Measurements from ENCODE around the gene TMEM92. TPM values are rescaled to one million over a fixed set of nuclear protein-coding genes. Genes with fewer than 3 reads are reported as not detected.
A peak's percentile ranks its signal among the peaks of the same experiment; 100 is the strongest.

Gene TMEM92
- total and polyA plus RNA-seq, 2 donors from 2014 or later: 2.4 TPM; not detected in 1

- Histone ChIP-seq H3K4me3 (ENCODE audit: low read length in 3 of 3) (no peak overlapping the region), H3K36me3 (ENCODE audit: control insufficient read depth in 2 of 3, insufficient read depth in 3 of 3, low read length in 3 of 3) (no peaks in the 10 kb centered on the region), H3K27me3 (ENCODE audit: control insufficient read depth, insufficient read depth, low read length) (no peaks in the 10 kb centered on the region), H3K27ac (ENCODE audit: low read depth in 2 of 2, low read length in 2 of 2) (no peak overlapping the region), H3K4me1 (ENCODE audit: control insufficient read depth in 2 of 3, insufficient read depth in 2 of 3, low read depth in 1 of 3, low read length in 3 of 3) (peaks cover 0 to 3% (median 0%) of the 10 kb centered on the region in 3 donors), H3K9ac (ENCODE audit: low read length in 3 of 3) (no peak overlapping the region), H3K9me3 (ENCODE audit: control insufficient read depth in 2 of 3, insufficient read depth in 1 of 3, low read length in 3 of 3) (no peaks in the 10 kb centered on the region)
- FAIRE-seq: no peak
- intact Hi-C loops (cut with DNase I): no loop called here
- DNase-seq: peak in 1 of 5 donors; percentile 2
- TF ChIP-seq CTCF (IDR thresholded peaks at IDR 0.05; ENCODE audit: borderline replicate concordance, extremely low read depth, insufficient read depth): no peak
Measured at GRCh38 chr17:50288306-50288705, 14.0 kb downstream of the TMEM92 start.

GRCh38 chr17:50289278-50289677, 15.0 kb downstream of the TMEM92 start:
- H3K9me3 ChIP-seq (ENCODE audit: control insufficient read depth in 2 of 3, insufficient read depth in 1 of 3, low read length in 3 of 3): no peaks in the 10 kb centered on the region
- TF ChIP-seq CTCF (IDR thresholded peaks at IDR 0.05; ENCODE audit: borderline replicate concordance, extremely low read depth, insufficient read depth): no peak
- H3K4me3 ChIP-seq (ENCODE audit: low read length in 3 of 3): no peak overlapping the region
- no peak overlapping the region for H3K9ac ChIP-seq (ENCODE audit: low read length in 3 of 3)
- no peaks in the 10 kb centered on the region for H3K27me3 ChIP-seq (ENCODE audit: control insufficient read depth, insufficient read depth, low read length)
- intact Hi-C loops (cut with DNase I): no loop called here
- H3K27ac ChIP-seq (ENCODE audit: low read depth in 2 of 2, low read length in 2 of 2): no peak overlapping the region
- H3K4me1 ChIP-seq (ENCODE audit: control insufficient read depth in 2 of 3, insufficient read depth in 2 of 3, low read depth in 1 of 3, low read length in 3 of 3): peaks cover 0 to 3% (median 0%) of the 10 kb centered on the region in 3 donors
- FAIRE-seq (no peak), DNase-seq (peak in 1 of 5 donors; percentile 16)
- no peaks in the 10 kb centered on the region for H3K36me3 ChIP-seq (ENCODE audit: control insufficient read depth in 2 of 3, insufficient read depth in 3 of 3, low read length in 3 of 3)

- Histone ChIP-seq H3K27me3 (ENCODE audit: control insufficient read depth, insufficient read depth, low read length) (no peaks in the 10 kb centered on the region), H3K9me3 (ENCODE audit: control insufficient read depth in 2 of 3, insufficient read depth in 1 of 3, low read length in 3 of 3) (no peaks in the 10 kb centered on the region), H3K4me1 (ENCODE audit: control insufficient read depth in 2 of 3, insufficient read depth in 2 of 3, low read depth in 1 of 3, low read length in 3 of 3) (peaks cover 0 to 3% (median 0%) of the 10 kb centered on the region in 3 donors), H3K27ac (ENCODE audit: low read depth in 2 of 2, low read length in 2 of 2) (peak overlapping the region in 1 of 2 donors; percentile 41), H3K4me3 (ENCODE audit: low read length in 3 of 3) (no peak overlapping the region), H3K9ac (ENCODE audit: low read length in 3 of 3) (no peak overlapping the region), H3K36me3 (ENCODE audit: control insufficient read depth in 2 of 3, insufficient read depth in 3 of 3, low read length in 3 of 3) (no peaks in the 10 kb centered on the region)
- intact Hi-C loops (cut with DNase I): loop anchor here (10.0 kb wide), 1 partner anchor 195 kb away; the partner anchor contains the start of gene PDK2
- TF ChIP-seq CTCF (IDR thresholded peaks at IDR 0.05; ENCODE audit: borderline replicate concordance, extremely low read depth, insufficient read depth): no peak
- FAIRE-seq (no peak), DNase-seq (peak in 2 of 5 donors; percentile 59 to 89)
Measured at GRCh38 chr17:50289991-50290702, 15.9 kb downstream of the TMEM92 start.

Data from kidney (tissue), 14 donors.